Measurements from ENCODE around the gene U2SURP.

DNA sequence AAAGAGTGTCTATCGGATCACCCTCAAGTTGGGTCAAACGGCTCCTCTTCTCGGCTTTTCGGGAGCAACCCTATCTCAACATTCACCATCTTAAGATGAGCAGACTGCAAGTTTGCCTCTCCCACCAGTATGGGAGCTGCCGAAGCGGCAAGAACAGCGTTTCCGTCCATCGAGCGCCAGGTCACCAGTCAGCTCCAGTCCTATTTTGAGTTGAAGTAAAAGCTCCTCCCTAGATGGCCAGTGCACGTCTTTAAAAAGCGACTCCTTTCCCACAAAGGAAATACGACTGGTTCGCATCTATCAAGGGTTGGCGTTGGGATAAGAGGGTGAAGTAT, 369 bp upstream of the U2SURP start:
- TF ChIP-seq GATA2 (IDR thresholded peaks at IDR 0.05; ENCODE audit: low read depth, low read length) (no peak), GATA3 (IDR thresholded peaks at IDR 0.05; ENCODE audit: low read depth, low read length) (no peak)
